Spinal cord (tissue), 10 donors: Measurements from ENCODE around the gene CANX. TPM values are rescaled to one million over a fixed set of nuclear protein-coding genes. Genes with fewer than 3 reads are reported as not detected.
"Not testable (repeated sequence)": the region's sequence is repeated elsewhere in the genome, so short reads cannot be mapped to it uniquely, and the experiment has no call there.

Experiments
- DNase-seq, 6 donors: peaks; one replicate each; pipeline versions ENCODE4 v3.0.0 to v3.0.0-alpha.2; 2013 to 2015; ENCODE audit warnings: low spot score in 6 of 6, low read depth in 4 of 6
- H3K27ac ChIP-seq: one replicate; pipeline ENCODE4 v1.5.1; 2013; ENCODE audit warnings: low read depth, low read length, control low read depth
- H3K27me3 ChIP-seq: one replicate; pipeline ENCODE4 v1.6.1; 2013; ENCODE audit warnings: low read length; ENCODE audit not compliant: control insufficient read depth, insufficient read depth
- H3K36me3 ChIP-seq: one replicate; pipeline ENCODE4 v1.6.1; 2013; ENCODE audit warnings: low read length; ENCODE audit not compliant: control insufficient read depth, insufficient read depth
- H3K4me1 ChIP-seq: one replicate; pipeline ENCODE4 v1.6.1; 2013; ENCODE audit warnings: low read length; ENCODE audit not compliant: control insufficient read depth, insufficient read depth
- H3K4me3 ChIP-seq: one replicate; pipeline ENCODE4 v1.5.1; 2013; ENCODE audit warnings: low read depth, low read length, control low read depth
- H3K9me3 ChIP-seq: one replicate; pipeline ENCODE4 v1.6.1; 2013; ENCODE audit warnings: low read length; ENCODE audit not compliant: control insufficient read depth, insufficient read depth
- WGBS: methylation state at CpG from one replicate; pipeline ENCODE4 v1.1.5; 2013; ENCODE audit warnings: missing lambda C conversion rate; ENCODE audit not compliant: insufficient coverage; 5-methylcytosine and 5-hydroxymethylcytosine counted together
- long read RNA-seq, 4 donors: transcript quantifications; one replicate each; lab custom pipeline, GENCODE V29; 2026
- polyA plus RNA-seq, 2 donors: library from polyadenylated mRNA; unstranded; fragments of 120-200 nt; gene quantifications; one replicate each; pipeline ENCODE4 v1.2.1, GENCODE V29; 2013; ENCODE audit not compliant: insufficient read length in 2 of 2
- total RNA-seq, 2 donors: library from RNA; depleted of rRNA in 1 of 2; stranded (reverse); fragments of 120-200 nt in 1 of 2; fragments of >200 nt in 1 of 2; gene quantifications; one replicate each; pipeline versions ENCODE4 v1.2.3 to v1.2.4, GENCODE V29; 2013 to 2014
- donor health status: healthy.

Gene CANX, protein sequence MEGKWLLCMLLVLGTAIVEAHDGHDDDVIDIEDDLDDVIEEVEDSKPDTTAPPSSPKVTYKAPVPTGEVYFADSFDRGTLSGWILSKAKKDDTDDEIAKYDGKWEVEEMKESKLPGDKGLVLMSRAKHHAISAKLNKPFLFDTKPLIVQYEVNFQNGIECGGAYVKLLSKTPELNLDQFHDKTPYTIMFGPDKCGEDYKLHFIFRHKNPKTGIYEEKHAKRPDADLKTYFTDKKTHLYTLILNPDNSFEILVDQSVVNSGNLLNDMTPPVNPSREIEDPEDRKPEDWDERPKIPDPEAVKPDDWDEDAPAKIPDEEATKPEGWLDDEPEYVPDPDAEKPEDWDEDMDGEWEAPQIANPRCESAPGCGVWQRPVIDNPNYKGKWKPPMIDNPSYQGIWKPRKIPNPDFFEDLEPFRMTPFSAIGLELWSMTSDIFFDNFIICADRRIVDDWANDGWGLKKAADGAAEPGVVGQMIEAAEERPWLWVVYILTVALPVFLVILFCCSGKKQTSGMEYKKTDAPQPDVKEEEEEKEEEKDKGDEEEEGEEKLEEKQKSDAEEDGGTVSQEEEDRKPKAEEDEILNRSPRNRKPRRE
- total RNA-seq, result 100 to 1,000 TPM; 462 to 537 TPM
- 100 to 1,000 TPM; 380 to 481 TPM for polyA plus RNA-seq
- long read RNA-seq, donor 1, full-length matches to known transcripts, result 52 of 134 reads
- long read RNA-seq, donor 1, partial matches to known transcripts, result 74 of 134 reads
- long read RNA-seq, donor 1, other reads (novel, unspliced or antisense), result 8 of 134 reads
- long read RNA-seq, donor 2, full-length matches to known transcripts, result 26 of 55 reads
- long read RNA-seq, donor 2, partial matches to known transcripts, result 23 of 55 reads
- long read RNA-seq, donor 2, other reads (novel, unspliced or antisense), result 6 of 55 reads
- long read RNA-seq, donor 3, full-length matches to known transcripts, result 37 of 63 reads
- long read RNA-seq, donor 3, partial matches to known transcripts, result 26 of 63 reads
- long read RNA-seq, donor 3, other reads (novel, unspliced or antisense), result 0 of 63 reads
- long read RNA-seq, donor 4, full-length matches to known transcripts, result 23 of 60 reads
- long read RNA-seq, donor 4, partial matches to known transcripts, result 32 of 60 reads
- long read RNA-seq, donor 4, other reads (novel, unspliced or antisense), result 5 of 60 reads

DNA sequence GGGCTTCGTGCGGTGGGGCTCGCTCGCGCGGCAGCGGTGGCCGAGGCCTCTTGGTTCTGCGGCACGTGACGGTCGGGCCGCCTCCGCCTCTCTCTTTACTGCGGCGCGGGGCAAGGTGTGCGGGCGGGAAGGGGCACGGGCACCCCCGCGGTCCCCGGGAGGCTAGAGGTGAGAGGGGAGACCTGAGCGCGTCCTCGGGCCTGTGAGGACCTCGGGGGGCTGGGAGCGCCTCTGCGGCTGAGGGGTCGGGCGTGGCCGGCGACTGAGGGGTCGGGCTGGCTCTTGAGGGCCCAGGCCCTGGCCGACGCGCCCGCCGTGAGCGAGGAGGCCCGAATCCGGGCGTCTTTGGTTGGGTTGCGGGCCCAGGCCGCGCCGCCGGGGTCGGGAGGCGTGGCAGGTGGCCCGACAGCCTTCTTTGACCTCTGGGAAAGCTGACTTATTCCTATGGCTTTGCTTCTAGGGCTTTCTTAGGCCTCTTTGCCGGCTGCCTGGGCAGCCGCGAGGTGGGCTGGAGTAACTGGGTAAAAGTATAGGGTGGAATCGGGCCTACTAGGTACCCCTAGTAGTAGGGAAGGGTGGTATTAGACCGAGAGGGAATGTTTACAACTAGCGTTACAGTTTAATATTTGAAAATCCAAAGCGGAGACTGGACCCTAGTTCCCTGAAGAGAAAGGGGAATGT is at the start of gene CANX:
Gene CANX, plus strand, starts transcription at position 33 of the 681 bp plus-strand sequence. CDS start 6,715 bp downstream, outside the sequence.
- Histone ChIP-seq H3K9me3 (no peaks in the 10 kb centered on the region), H3K27me3 (no peaks in the 10 kb centered on the region), H3K4me3 (peak within 1 kb of the TSS; percentile 83), H3K27ac (peak within 1 kb of the TSS; percentile 95), H3K4me1 (peaks cover 17% of the 10 kb centered on the region), H3K36me3 (peaks cover 23% of the 10 kb centered on the region)
- DNase-seq, result peak in 3 of 6 donors; percentile 9 to 22 (median 15)
- 0% methylated on average over 55 of the region's 58 CpGs for WGBS

DNA sequence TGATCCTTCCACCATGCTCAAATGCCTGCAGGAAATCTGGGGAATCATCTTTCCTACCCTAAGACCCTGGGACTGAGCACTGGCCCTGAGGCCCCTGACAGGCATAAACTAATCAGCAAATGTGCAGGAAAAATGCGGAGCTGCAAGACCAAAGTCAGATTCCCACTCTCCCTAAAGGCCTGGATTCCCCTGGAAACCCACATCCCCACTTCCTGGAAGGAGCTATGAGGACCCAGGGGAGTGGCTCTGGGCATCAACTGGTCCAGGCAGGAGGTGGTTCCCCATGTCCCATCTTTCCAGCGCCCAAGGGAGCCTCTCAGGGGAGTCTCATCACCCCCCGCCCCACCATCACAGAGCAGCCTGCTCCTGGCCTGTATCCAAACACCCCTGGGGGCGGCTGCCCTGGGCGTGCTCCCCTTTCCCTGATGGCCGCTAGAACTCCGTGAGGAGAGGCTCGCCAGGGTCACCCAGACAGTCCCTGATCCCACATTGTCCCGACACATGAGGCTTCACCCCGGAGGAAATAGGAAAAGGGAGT is 49.5 kb upstream of the CANX start:
- H3K9me3 ChIP-seq, H3K27me3 ChIP-seq, DNase-seq, H3K4me1 ChIP-seq, H3K27ac ChIP-seq, H3K36me3 ChIP-seq, H3K4me3 ChIP-seq: not testable (repeated sequence)
- WGBS, result 66% methylated on average over 4 of the region's 10 CpGs

DNA sequence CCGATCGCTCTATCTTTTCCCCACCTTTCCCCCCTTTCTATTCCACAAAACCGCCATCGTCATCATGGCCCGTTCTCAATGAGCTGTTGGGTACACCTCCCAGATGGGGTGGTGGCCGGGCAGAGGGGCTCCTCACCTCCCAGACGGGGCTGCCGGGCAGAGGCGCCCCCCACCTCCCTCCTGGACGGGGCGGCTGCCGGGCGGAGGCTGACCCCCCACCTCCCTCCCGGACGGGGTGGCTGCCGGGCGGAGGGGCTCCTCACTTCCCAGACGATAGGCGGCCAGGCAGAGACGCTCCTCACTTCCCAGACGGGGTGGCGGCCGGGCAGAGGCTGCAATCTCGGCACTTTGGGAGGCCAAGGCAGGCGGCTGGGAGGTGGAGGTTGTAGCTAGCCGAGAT is 48.5 kb upstream of the CANX start:
- not testable (repeated sequence) for H3K27ac ChIP-seq, H3K4me1 ChIP-seq, DNase-seq, H3K36me3 ChIP-seq, H3K4me3 ChIP-seq, H3K27me3 ChIP-seq, H3K9me3 ChIP-seq
- WGBS, result 97% methylated on average over 5 of the region's 26 CpGs

DNA sequence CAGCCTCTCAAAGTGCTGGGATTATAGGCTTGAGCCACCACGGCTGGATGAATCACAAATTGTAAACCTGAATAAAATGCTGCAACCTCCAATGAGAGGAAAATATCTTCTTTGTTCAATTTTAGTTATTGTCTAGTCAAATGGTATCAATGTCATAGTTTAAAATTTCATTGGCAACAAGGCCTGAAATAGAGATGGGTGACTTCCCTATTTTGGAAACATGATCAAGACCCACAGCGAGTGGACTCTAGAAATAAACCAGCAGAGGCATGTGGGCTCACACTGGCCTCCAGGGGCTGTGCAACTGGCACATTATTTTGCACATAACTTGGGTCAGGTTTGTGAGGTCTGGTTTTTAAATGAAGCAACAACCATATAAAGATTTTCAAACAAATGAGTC is 45.6 kb upstream of the CANX start:
- H3K27ac ChIP-seq, H3K4me1 ChIP-seq, H3K4me3 ChIP-seq, H3K36me3 ChIP-seq, H3K27me3 ChIP-seq, H3K9me3 ChIP-seq, DNase-seq: not testable (repeated sequence)
- no CpG with 5 or more reads among the region's 2 CpGs for WGBS

DNA sequence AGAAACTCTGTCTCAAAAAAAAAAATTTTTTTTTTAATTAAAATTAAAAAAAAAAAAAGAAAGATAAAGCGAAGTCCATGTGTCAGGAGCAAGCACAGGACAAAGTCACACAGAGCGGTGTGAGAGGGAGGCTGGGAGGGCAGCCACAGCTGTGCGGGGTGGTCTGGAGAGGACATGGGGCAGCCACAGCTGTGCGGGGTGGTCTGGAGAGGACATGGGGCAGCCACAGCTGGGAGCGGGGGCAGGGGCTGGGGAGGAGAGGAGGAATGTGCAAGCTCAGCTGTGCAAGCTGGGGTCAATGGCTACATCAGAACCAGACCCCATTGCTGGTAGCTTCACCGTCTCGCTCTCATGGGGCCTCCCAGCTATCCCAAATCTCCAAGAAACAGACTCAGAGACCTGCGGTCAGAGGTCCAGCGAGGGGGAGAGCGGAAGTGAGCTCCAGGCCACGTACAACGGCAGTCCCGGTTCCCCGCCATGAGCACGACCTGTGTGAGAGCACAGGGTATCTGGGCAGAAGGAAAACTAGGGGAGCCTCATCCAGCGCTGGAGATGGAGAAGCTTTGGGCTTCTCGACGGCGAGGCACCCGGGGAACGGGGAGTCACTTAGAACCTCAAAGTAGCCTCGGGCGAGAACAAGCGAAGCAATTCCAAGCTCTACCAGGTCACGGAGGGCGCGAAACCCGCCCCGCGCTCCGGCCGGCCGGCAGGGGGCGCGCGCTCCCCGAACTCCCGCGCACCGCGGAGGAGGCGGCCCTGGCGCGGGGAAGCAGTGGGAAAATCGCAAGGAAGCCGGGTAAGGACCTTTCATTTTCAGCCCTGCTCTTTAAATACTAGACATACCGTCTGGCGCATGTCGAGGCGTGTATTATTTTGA is 41.2 kb upstream of the CANX start:
- not testable (repeated sequence) for H3K9me3 ChIP-seq, H3K4me1 ChIP-seq, H3K27ac ChIP-seq, DNase-seq, H3K36me3 ChIP-seq, H3K4me3 ChIP-seq, H3K27me3 ChIP-seq
- no CpG with 5 or more reads among the region's 50 CpGs for WGBS

DNA sequence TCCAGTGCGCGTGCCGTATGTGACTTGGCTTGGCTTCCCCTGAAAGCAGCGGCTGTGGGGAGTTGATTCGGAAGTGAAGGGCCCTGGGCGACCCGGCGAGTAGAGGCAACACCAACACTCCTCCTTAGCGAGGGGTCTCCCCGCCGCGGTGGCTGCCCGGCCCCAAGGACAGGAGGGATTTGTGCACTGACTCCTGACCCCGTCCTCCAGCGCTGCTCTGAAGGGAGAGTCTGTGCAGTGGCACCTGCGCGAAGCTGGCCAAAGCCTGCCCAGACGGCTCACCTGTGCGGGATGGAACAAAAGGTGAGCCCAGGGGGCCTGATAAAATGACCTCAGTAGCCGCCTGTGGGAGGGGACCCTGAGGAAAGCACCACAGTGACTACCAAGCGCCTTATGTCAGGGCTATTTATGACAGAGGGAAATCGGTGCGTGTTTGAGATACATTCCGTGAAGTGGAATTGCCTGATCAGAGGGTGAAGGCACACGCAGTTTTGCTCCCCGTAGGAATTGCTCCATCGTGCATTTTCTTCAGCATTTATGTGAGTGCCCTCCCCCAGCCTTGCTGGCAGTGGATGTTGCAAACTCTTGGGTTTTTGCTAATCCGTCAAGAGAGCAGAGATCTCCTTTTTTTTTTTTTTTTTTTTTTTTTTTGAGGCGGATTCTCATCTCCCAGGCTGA is 40.4 kb upstream of the CANX start:
- H3K27ac ChIP-seq, H3K36me3 ChIP-seq, H3K9me3 ChIP-seq, H3K4me1 ChIP-seq, H3K27me3 ChIP-seq: not testable (repeated sequence)
- DNase-seq, result peak in 3 of 6 donors; percentile 9 to 59 (median 52)
- WGBS, result 13% methylated on average over 8 of the region's 29 CpGs
- H3K4me3 ChIP-seq, result peak overlapping the region; percentile 34

DNA sequence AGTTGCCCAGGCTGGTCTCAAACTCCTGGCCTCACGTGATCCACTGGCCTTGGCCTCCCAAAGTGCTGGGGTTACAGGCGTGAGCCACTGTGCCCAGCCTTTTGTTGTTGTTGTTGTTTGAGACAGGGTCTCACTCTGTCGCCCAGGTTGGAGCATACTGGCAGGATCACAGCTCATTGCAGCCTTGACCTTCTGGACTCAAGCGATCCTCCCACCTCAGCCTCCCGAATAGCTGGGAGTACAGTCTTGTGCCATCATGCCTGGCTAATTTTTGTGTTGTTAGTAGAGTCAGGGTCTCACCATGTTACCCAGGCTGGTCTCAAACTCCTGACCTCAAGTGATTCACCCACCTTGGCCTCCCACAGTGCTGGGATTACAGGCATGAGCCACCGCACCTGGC is 37.1 kb upstream of the CANX start:
- H3K4me1 ChIP-seq, H3K27me3 ChIP-seq, DNase-seq, H3K4me3 ChIP-seq, H3K27ac ChIP-seq, H3K9me3 ChIP-seq: not testable (repeated sequence)
- H3K36me3 ChIP-seq, result peaks cover 37% of the 10 kb centered on the region
- WGBS, result 96% methylated on average over 4 of the region's 6 CpGs

DNA sequence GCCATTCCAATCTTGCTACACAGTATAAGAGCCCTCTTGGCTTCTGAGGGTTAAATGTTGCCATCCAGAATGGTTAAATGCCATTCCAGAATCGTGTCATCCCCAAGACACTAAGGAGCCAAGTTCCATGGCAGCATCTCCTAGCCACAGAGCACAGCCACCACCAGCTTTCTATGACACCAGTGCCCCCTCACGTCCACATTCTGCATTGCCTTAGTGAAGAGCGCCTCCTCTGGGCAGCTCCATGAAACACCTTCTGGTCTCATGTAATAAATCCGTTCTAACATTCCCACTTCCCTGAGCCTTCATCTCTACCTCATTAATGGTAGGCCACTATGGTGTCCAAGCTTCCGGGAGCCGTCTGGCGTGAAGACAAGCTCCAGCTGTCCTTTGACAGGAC is 30.4 kb upstream of the CANX start:
- Histone ChIP-seq H3K36me3 (peaks cover 40% of the 10 kb centered on the region), H3K4me3 (no peak overlapping the region), H3K27me3 (no peaks in the 10 kb centered on the region), H3K27ac (no peak overlapping the region), H3K4me1 (no peaks in the 10 kb centered on the region), H3K9me3 (no peaks in the 10 kb centered on the region)
- peak in 2 of 6 donors; percentile 51 to 53 for DNase-seq
- WGBS, result 28% methylated on average over 7 of the region's 7 CpGs
